ENCODE data around the gene PRKAG2.

DNA sequence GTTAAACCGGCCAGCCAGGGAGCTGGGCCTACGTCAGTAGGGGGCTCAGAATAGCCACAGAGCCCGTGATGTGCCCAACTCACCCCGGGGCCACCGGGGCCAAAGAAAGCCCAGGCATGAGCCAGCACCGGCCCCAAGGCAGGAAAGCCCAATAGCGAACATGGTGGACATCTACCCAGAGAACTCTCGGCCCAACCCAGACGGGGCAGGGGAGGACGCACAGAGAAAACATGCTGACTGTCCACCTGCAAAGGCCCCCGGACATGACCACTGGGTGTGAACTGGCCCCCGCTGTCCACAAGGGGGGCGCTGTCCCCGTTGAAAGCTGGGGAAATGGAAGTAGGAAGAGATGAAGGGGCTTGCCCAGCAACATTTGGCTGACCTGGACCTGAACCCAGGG is 169.2 kb downstream of the PRKAG2 start:
- TF ChIP-seq, protein P1, sequence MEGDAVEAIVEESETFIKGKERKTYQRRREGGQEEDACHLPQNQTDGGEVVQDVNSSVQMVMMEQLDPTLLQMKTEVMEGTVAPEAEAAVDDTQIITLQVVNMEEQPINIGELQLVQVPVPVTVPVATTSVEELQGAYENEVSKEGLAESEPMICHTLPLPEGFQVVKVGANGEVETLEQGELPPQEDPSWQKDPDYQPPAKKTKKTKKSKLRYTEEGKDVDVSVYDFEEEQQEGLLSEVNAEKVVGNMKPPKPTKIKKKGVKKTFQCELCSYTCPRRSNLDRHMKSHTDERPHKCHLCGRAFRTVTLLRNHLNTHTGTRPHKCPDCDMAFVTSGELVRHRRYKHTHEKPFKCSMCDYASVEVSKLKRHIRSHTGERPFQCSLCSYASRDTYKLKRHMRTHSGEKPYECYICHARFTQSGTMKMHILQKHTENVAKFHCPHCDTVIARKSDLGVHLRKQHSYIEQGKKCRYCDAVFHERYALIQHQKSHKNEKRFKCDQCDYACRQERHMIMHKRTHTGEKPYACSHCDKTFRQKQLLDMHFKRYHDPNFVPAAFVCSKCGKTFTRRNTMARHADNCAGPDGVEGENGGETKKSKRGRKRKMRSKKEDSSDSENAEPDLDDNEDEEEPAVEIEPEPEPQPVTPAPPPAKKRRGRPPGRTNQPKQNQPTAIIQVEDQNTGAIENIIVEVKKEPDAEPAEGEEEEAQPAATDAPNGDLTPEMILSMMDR (IDR thresholded peaks at IDR 0.05; ENCODE audit: insufficient read depth, low read length, poor library complexity, severe bottlenecking) = no peak
- TF ChIP-seq EZH2phosphoT487 (conservative IDR thresholded peaks at IDR 0.05; ENCODE audit: low read length) = no peak
